IMR-90 (cell line): ENCODE data around the gene AHDC1.
A peak's percentile ranks its signal among the peaks of the same experiment; 100 is the strongest.

Experiments
- FOS ChIP-seq: fragments of 150-350 bp; IDR thresholded peaks from 2 replicates; pipeline ENCODE4 v1.6.1; 2016; ENCODE audit warnings: low read depth, low read length
- MAFK ChIP-seq: IDR thresholded peaks from 2 replicates; pipeline ENCODE4 v1.6.1; 2012; ENCODE audit warnings: low read depth, low read length, improper control_type of control experiment
- MXI1 ChIP-seq: IDR thresholded peaks from 2 replicates; pipeline ENCODE4 v1.6.1; 2012; ENCODE audit warnings: low read depth, mild to moderate bottlenecking, low read length, moderate library complexity, borderline replicate concordance
- POLR2A ChIP-seq: IDR thresholded peaks from 2 replicates; pipeline ENCODE4 v1.6.1; 2012; ENCODE audit warnings: mild to moderate bottlenecking, low read depth, low read length
- RAD21 ChIP-seq: IDR thresholded peaks from 2 replicates; pipeline ENCODE4 v1.6.1; 2012; ENCODE audit warnings: low read length, improper control_type of control experiment
- RCOR1 ChIP-seq: IDR thresholded peaks from 2 replicates; pipeline ENCODE4 v1.6.1; 2012; ENCODE audit warnings: mild to moderate bottlenecking, low read length, improper control_type of control experiment; ENCODE audit not compliant: insufficient replicate concordance
- SMC3 ChIP-seq: fragments of 150-350 bp; IDR thresholded peaks from 2 replicates; pipeline ENCODE4 v1.6.1; 2016; ENCODE audit warnings: low read depth, mild to moderate bottlenecking, antibody characterized with exemption, low read length, moderate library complexity
- TF ChIP-seq, protein P1 (sequence below): fragments of 150-350 bp; IDR thresholded peaks from 2 replicates; pipeline ENCODE4 v1.6.1; 2017; ENCODE audit warnings: mild to moderate bottlenecking, antibody characterized with exemption, low read length, low read depth
- TF ChIP-seq, protein P2 (sequence below): conservative IDR thresholded peaks from 2 replicates; pipeline ENCODE4 v1.5.1; 2012; ENCODE audit warnings: mild to moderate bottlenecking, low read depth, low read length, improper control_type of control experiment

DNA sequence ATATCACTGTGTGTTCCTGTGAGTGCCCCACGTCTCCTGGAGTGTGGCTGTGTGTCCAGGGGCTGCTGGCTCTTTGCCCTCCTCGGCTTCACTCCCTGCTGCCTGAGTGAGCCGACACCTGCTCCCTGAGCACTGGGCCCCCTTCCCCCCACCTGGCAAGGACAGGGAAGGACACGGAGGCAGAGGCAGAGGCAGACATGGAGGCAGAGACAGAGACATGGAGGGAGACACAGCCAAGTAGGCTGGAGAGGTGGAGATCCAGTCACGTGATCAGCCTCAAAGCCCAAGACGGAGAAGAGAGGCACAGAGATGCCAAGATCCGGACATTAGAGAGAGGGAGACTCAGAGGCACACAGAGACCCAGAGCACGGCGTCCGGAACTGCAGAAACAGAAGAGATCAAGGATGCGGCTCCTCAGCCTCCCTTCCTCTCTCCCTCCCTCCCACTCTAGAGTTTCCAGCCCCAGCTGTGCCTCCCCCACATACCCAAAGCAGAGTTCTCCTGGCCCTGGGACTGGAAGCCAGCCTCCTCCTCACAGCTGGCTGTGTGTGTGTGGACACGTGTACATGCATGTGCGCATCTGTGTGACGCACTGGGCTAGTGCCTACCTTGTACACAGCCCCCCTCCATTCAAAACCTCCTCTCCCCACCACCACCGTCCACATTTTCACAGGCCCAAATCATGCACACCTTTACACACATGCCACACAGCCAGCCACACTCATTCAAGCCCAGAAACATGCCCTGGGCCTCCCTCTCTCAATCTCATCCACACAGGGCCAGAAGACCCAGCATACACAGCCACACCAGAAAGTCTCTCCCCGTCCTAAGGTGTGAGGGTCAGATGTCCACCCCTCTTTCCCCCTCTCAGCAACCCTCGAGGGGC, 74.9 kb downstream of the AHDC1 start:
- TF ChIP-seq RAD21 (no peak), SMC3 (no peak), POLR2A (no peak; the same call in 1 of the 2 replicates), FOS (no peak), RCOR1 (no peak), MXI1 (0 out of 2 replicates have a peak, but pooled peaks have one; percentile 10), MAFK (no peak)
- TF ChIP-seq, protein P1, sequence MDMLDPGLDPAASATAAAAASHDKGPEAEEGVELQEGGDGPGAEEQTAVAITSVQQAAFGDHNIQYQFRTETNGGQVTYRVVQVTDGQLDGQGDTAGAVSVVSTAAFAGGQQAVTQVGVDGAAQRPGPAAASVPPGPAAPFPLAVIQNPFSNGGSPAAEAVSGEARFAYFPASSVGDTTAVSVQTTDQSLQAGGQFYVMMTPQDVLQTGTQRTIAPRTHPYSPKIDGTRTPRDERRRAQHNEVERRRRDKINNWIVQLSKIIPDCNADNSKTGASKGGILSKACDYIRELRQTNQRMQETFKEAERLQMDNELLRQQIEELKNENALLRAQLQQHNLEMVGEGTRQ: peak; percentile 86
- TF ChIP-seq, protein P2, sequence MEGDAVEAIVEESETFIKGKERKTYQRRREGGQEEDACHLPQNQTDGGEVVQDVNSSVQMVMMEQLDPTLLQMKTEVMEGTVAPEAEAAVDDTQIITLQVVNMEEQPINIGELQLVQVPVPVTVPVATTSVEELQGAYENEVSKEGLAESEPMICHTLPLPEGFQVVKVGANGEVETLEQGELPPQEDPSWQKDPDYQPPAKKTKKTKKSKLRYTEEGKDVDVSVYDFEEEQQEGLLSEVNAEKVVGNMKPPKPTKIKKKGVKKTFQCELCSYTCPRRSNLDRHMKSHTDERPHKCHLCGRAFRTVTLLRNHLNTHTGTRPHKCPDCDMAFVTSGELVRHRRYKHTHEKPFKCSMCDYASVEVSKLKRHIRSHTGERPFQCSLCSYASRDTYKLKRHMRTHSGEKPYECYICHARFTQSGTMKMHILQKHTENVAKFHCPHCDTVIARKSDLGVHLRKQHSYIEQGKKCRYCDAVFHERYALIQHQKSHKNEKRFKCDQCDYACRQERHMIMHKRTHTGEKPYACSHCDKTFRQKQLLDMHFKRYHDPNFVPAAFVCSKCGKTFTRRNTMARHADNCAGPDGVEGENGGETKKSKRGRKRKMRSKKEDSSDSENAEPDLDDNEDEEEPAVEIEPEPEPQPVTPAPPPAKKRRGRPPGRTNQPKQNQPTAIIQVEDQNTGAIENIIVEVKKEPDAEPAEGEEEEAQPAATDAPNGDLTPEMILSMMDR: no peak
